NCI-H446 treated with DMSO at 0.1 percent for 48 hours (cell line): ENCODE results near the gene CDC37L1.

ENCODE experiments used
- DNase-seq: peaks from one replicate; lab custom pipeline; 2025; lab: John Stamatoyannopoulos, UW

Gene CDC37L1

DNA sequence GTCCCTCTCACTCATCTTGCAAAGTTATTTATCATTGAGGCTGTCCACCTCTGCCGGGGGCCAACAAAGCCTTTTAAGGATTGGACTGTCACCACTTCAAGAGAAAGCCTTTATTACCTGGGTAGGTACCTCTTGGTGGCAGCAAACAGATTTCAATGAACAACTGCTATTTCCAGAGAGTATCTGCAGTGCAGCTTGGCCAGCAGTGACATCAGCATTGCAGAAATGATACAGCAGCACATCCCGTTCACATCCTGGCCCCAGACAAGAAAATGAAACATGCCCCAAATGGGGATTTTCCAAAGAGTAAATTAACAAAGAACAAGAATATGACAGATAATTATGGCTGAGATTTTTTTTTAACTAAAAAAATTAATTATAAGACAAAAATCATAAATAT, 10.8 kb upstream of the CDC37L1 start:
- no peak for DNase-seq

DNA sequence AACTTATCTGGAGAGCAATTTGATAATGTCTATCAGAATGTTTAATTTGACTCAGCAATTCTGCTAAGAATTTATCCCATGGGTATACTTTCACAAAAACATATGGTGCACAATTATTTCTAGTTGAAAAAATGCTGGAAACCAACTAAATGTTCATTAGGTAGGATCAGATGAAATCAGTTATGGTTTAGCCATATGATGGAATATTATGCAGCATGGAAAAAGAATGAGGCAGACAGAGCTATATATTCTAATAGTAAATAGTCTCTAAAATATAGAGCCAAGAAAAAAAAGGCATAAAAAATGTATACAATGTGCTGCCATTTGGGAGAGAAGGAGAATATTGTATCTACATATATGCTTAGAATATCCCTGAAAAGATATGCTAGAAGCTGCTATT, 9.5 kb upstream of the CDC37L1 start:
- DNase-seq, result no peak

DNA sequence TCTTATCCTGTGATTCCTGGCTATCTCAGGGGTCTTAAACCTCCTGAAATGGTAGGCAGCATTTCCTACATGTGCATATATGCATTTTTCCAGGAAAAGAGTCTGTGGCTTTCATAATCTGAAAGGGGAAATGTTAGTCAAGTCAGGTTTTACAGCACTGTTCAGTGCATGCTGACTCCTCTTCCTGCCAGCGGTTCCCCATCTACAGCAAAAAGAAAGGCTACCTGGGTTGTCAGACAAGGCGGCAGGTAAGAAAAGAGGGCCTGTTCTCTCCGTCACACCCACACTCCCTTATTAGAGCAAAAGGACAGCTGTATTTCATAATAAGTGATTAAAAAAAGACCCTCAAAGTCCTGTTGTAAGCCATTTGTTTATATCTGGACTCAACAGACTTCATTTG, 8.8 kb upstream of the CDC37L1 start:
- DNase-seq, result no peak

DNA sequence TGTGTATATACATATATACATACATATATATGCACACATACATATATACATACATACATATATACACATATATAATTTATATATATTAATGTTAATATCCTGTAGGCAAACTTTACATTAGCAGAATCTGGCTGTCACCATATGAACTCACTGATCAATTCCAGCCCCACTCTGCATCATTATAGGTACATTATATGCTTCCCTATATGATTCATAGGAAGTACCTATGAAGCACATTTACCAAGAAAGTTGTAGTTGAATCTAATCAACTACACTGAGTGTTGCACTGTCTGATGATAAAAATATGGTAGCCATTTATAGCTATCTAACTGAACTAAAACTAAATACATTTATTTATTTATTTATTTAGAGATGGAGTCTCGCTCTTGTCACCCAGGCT, 7.6 kb upstream of the CDC37L1 start:
- DNase-seq, result no peak

DNA sequence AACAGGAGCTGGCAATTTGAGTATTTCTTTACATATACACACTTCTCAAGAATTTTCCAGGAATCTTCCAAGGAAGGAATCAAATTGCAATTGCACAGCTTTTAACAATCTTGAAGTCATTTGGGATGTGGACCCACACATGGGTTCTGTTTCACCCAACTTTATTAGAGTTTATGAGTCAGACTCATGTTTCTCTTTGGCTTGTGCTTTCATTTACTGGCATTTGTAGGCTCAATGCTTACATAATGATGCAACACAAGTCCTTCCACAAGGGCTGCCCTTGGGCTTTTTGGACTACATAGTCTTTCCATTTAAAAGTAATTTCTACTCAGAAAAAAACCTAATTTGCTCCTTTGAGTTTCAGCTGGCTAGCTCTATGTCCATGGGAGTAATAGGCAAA, 4.6 kb upstream of the CDC37L1 start:
- DNase-seq, result no peak

DNA sequence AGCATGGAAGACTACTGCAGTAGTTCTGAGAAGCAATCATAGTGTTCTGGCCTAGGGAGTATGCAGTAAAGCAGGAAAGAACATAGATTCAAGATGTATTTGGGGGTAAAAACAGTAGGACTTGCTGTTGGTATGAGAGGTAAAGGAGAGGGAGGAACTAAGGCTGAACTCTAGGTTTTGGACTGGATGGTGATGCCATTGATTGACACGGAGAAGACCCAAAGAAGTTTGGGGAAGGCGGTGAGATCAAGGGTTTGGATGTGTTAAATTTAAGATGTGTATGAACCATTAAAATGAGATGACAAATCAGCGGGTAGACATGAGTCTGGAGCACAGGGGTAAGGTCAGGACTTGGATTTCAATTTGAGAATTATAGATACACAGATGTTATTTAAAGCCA, 2.0 kb upstream of the CDC37L1 start:
- no peak for DNase-seq

DNA sequence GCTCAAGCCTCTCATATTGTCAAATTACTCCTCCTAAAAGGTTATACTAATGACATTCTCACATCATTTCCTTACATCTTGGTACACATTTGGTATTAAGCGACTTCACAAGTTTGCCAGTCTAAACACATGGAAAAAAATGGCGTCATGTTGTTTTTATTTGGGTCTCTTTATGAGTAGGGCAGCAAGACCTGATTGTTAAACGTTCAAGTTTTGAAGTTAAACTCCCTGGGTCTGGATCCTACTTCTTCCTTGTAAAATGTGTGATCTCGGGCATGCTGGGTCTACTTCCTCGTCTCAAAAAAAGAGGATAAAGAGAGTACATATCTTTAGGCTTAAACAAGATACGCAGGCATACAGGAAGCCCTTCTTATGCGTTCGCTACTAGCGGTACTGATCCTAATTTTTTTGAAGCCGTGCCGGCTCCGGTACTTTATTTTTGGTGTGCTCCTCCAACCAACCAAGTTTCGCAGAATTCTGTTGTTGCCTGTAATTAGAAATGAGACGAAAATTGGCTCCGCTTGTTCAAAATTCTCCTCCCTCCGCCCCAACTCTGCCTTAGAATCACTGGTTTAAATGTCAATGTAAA, 596 bp upstream of the CDC37L1 start:
- no peak for DNase-seq

DNA sequence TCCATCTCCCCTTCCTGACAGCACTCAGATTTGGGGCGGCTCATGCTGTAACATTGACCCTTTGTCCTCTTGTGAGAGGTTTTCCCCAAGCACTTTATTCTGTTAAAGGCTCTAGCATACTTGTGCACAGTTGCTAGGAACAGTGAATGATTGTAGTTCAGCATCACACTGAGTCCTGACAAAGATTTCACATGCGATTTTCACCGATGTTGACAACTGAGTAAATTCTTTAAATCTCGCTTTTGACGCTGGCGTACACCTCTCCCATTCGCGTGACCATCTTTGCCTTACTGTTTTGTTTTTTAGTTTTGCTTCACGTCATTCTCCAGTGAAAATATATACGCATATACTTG, 780 bp downstream of the CDC37L1 start:
- DNase-seq, result no peak

DNA sequence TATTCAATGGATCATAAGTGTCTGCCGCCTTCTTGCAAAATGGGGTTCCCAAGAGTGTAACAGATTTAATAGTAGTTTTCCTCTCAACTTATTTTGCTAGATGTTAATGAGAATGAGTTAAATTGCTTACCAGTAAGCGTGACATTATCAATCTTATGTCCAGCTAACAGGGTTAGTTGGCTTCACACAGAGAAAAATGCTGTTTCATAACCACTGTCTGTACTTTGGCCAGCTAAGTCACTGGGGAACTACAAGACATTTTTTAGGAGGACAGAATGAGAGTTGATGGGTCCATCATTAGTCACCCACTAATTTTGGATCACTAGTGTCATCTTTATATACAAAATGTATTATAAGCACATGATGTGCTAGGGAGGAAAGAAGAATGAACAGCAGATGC, 1.4 kb downstream of the CDC37L1 start:
- DNase-seq, result no peak

DNA sequence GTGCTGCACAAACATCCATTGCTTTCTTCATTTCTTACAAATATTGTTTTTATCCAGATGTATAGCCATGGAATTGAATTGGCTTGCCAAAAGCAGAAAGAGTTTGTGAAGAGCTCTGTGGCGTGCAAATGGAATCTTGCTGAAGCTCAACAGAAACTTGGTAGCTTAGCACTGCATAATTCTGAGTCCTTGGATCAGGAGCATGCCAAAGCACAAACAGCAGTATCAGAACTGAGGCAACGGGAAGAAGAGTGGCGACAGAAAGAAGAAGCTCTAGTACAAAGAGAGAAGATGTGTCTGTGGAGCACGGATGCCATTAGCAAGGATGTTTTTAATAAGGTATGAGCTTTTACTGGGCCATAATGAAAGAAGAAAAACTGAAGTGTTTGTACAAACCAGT, 5.5 kb downstream of the CDC37L1 start:
- no peak for DNase-seq

DNA sequence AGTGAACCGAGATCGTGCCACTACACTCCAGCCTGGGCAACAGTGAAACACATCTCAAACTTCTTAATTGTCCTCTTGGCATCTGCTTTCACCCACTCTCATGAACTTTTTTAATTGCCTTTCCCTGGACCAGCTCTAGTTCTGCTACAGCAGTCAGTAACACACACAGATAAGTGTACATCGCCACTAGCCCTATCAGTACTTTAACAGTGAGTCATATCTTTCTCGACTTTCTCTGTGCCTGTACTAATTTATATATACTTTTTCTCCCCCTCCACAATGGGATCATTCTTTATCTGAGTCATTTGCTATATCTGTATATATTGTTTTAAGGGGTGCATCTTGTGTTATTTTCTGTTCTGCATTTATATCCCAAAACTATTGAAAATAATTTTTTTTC, 6.7 kb downstream of the CDC37L1 start:
- DNase-seq, result no peak

DNA sequence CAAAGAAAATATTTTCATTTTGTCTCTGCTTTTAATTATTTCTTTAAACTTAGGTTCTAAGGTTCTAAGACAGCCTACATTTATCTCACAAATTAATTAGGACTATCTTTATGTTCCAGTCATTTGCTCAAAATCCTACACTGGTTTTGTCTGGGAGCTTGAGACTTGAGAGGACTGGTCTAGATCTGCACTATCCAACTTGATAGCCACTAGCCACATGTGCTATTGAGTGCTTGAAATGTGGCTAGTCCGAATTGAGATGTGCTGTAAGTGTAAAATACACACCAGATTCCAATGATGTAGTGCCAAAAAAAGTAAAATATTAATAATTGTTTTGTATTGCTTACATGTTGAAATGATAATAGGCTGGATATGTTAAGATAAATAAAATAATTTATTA, 7.2 kb downstream of the CDC37L1 start:
- DNase-seq, result no peak

DNA sequence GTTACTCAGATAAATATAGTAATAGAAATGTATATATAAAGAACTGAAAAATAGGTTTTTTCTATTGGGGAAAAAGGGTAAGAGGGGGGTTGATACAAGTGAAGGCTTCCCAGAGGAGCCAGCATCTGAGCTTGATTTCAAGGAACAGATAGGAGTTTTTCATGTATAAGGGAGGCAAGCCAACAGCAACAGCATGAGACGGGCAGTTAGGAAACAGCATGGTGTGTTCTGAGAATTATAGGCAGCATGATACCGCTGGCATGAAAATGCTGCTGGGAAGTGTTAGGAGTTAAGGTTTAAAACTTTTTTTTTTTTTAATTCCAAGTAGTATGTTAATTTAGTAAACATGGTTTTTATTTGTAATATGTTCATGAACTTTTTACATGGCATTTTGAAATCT, 9.7 kb downstream of the CDC37L1 start:
- no peak for DNase-seq

DNA sequence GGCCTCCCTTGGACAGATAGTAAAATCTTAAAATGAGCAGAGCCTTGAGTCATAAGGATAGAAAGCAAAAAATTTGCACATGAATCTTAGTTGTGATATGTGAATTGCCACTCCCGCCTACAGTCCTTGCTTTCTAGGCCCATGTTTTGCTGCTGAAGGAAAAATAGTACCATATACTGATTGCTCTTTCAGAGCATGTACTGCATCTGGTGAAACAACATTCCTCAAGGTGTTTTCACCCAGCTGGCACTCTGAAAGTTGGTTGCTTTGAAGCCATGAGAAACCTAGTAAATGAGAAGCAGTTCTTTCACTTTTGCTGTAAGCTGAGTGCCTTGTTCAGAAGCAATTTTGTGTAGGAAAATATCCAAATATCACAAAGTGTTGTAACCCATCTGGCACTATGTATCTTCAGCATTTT, 10.3 kb downstream of the CDC37L1 start:
- no peak for DNase-seq

DNA sequence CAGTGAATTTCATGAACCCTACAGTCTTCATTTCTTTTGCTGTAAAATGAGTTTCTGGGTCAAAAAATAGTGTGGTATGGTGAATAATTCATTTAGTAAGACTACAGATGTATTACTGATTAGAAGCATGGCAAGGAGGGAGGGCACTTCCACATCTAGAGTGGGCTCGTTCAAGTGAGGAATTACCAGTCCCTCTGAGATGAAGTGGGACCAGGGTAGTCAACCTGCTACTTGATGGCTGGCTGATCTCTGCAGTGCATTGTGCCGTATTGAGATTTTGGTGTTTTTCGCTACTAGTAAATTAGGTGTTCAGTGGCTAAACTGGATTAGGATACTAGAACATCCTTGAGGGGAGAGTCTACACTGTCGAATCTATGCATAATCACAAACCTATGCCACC, 10.8 kb downstream of the CDC37L1 start:
- no peak for DNase-seq

DNA sequence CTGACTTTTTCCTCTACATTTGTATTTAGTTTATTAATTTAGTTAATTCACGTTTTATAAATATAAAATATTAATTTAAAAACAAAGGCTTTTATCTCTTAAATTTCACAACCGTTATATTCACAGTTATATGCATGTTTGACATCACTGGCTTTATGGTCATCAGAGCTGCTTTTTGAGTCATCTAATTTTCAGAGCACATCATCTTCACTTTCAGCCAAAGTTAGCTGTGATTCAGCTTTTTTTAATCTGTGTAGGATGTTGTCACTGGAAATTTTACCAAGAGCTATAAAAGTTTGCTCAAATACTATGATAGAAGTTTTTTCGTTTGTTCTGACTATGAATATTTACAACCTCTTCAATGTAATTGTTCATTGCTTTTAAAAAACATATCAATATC, 12.4 kb downstream of the CDC37L1 start:
- no peak for DNase-seq

DNA sequence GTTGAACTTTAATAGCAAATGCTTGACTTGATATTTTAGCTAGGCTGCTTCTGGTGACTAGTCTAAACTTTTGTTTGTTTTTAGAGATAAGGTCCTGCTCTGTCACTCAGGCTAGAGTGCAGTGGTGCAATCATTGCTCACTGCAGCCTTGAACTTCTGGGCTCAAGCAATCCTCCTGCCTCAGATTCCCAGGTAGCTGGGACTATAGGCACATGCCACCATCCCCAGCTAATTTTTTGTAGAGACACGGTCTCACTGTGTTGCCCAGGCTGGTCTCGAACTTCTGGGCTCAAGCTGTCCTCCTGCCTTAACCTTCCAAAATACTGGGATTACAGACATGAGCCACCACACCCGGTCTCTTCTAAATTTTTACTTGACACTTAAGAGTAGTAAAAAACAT, 20.7 kb downstream of the CDC37L1 start:
- DNase-seq, result no peak

DNA sequence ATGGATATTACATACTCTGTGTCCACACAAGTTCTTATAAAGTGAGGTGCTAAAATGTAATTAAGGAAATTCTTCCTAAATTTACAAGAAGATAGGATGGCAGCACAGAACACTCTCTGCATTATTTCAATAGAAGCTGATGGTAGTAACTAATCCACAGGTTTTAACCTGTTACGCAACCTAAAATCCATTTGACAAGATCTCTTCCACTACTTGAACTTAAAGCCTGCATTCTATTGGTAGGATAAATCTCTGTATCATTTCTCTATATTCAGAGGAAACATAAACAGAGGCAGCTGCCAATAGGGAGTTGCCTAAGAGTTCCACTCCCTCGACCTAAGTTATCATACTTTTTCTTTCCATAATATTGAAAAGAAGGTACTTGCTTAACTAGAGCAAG, 21.6 kb downstream of the CDC37L1 start:
- no peak for DNase-seq

DNA sequence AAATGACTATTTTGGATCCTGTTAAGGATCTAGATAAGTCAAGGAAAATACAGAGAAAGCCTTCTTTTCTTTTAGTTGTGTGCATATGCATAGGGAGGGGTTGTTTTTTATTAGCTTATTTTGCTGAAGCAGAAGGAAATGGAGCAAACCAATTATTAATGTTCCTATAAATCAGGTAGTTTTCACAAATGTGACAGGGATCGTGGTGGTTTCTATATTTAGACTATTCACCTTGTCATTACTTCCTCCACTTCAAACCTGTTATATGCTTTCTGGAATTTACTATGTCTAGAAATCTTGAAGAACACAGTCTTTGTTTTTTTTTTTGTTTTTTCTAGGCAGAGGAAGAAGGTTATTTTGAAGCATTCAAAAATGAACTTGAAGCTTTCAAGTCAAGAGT, 22.2 kb downstream of the CDC37L1 start:
- no peak for DNase-seq

DNA sequence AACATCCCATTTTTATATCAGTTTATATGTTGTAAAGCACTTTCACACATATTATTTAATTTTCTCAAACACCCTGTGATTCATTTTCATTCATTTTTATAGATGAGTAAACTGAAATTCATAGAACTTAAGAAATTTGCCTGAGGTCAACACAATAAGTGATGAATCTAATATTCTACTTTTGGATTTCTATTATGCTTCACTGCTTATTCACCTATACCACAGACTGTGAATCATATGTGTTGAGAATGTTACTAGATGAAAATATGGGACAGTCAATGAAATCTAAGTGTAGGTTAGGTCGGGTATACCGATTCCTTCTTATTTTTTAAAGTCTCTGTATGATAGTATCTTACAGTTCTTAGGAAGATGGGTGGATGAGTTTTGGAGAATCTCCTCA, 24.8 kb downstream of the CDC37L1 start:
- no peak for DNase-seq

DNA sequence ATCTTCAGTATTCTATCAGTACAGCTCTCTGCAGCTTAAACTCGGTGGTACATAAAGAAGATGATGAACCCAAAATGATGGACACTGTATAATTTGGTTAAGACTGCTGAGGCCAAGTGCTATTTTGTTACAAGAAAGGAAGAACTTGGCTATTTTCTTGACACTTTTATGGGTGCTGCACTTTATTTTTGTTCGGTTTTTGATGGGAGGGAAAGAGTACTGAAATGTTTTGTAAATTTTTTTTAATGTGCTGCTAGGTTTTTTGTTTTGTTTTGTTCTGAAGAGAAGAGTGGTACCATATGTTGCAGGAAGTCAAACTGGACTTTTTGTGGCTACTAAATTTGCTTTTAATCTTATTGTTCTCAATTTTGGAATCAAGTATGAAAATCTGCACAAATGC, 26.7 kb downstream of the CDC37L1 start:
- no peak for DNase-seq

DNA sequence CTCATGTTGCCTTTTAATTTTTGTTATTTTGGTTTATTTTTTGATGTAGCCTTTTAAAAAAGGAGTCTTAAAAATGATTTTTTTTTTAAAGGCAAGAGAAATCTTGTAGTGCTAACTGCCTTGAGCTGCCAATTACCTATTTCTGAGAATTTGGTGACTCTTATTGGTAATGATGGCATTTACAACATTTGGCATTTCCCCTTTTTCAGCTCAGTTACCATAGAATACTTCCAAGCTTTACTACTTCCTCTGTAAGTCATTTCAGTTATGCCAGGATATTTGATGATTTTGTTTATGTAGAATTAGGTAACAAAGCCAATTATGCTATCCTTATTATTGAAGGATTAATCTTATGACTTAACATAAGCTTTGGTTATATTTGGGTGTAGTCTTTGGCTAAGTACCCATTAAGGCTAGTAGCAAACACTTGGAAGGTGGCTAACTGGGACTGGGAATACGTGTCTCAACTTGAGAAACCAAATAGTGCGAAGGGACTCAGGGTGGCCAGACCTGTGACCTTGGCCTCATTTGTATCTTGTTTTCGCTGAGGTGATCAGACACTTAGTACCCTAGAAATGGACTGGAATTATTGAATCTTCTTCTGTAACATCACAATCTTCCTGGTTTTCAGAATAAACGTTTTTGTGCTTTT, 27.7 kb downstream of the CDC37L1 start:
- no peak for DNase-seq

DNA sequence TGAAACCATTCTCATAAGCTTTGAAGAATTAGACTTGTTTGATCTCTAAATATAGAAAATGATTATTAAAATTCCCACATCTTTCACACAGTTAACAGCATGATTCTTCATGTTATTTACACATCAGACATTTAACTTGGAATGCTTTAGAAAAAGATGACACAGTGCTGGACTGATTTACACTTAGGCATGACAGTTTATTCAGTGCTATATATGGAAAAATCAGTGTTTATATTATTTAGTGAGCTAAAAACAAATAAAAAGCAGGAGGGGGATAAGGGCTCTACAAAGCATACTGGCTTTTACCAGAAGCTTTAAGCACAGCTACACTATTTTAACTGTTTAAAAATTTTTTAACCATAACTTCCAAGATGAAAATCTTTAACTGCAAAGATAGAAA, 30.0 kb downstream of the CDC37L1 start:
- no peak for DNase-seq

DNA sequence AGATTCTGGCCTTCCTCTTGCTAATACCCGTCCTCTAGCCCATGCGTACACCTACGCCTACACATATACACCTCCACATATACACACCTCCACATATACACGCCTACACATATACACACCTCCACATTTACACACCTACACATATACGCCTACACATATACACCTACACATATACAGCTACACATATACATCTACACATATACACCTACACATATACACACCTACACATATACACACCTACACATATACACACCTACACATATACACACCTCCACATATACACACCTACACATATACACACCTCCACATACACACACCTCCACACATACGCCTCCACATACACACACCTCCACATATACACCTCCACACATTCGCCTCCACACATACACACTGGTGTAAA, 34.5 kb downstream of the CDC37L1 start:
- DNase-seq, result no peak
